A673 (cell line): ENCODE measurements around the gene APOA5.

ENCODE experiments used
- EZH2 ChIP-seq: fragments of 200-600 bp; sonication (generic); IDR thresholded peaks from 2 replicates; pipeline ENCODE4 v1.6.1; 2017; ENCODE audit warnings: borderline replicate concordance, low read depth, mild to moderate bottlenecking, mixed read lengths, antibody characterized with exemption, low read length; ENCODE audit not compliant: poor library complexity, severe bottlenecking
- TF ChIP-seq, protein P1 (sequence below): fragments of 300-800, 200-600 bp; sonication (generic); conservative IDR thresholded peaks from 2 replicates; pipeline ENCODE4 v1.5.1; 2017; ENCODE audit warnings: low read depth, mild to moderate bottlenecking, antibody characterized with exemption, low read length, moderate library complexity, mixed read lengths

- TF ChIP-seq, protein P1, sequence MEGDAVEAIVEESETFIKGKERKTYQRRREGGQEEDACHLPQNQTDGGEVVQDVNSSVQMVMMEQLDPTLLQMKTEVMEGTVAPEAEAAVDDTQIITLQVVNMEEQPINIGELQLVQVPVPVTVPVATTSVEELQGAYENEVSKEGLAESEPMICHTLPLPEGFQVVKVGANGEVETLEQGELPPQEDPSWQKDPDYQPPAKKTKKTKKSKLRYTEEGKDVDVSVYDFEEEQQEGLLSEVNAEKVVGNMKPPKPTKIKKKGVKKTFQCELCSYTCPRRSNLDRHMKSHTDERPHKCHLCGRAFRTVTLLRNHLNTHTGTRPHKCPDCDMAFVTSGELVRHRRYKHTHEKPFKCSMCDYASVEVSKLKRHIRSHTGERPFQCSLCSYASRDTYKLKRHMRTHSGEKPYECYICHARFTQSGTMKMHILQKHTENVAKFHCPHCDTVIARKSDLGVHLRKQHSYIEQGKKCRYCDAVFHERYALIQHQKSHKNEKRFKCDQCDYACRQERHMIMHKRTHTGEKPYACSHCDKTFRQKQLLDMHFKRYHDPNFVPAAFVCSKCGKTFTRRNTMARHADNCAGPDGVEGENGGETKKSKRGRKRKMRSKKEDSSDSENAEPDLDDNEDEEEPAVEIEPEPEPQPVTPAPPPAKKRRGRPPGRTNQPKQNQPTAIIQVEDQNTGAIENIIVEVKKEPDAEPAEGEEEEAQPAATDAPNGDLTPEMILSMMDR, result no peak
- TF ChIP-seq EZH2, result no peak
These were observed 17.0 kb downstream of the APOA5 start for GRCh38 chr11:116774661-116775060.
